GM21576 (cell line): ENCODE data around the gene SCYGR1.
"Not testable (repeated sequence)": the region's sequence is repeated elsewhere in the genome, so short reads cannot be mapped to it uniquely, and the experiment has no call there.

Source experiments
- ATAC-seq: cut with Tn5 transposase; IDR thresholded peaks from one replicate; pipeline ENCODE4 v1.9.1; 2021; ENCODE audit warnings: mild to moderate bottlenecking, moderate library complexity; ENCODE audit not compliant: unreplicated experiment

Gene SCYGR1

GRCh38 chr2:227404585-227405271 lies 17.0 kb upstream of the SCYGR1 start:
- ATAC-seq, result no peak

GRCh38 chr2:227402959-227403358 lies 15.2 kb upstream of the SCYGR1 start:
- ATAC-seq, result no peak

- ATAC-seq, result no peak
Measured at GRCh38 chr2:227402321-227402720, 14.6 kb upstream of the SCYGR1 start.

GRCh38 chr2:227401550-227401949 lies 13.8 kb upstream of the SCYGR1 start:
- ATAC-seq, result no peak

- no peak for ATAC-seq
Measured at GRCh38 chr2:227398684-227399670, 11.2 kb upstream of the SCYGR1 start.

- no peak for ATAC-seq
Measured at GRCh38 chr2:227397562-227397961, 9.8 kb upstream of the SCYGR1 start.

- ATAC-seq, result no peak
Measured at GRCh38 chr2:227395556-227395955, 7.8 kb upstream of the SCYGR1 start.

GRCh38 chr2:227394401-227394800 lies 6.7 kb upstream of the SCYGR1 start:
- ATAC-seq, result no peak

- ATAC-seq, result no peak
Measured at GRCh38 chr2:227390468-227391256, 2.9 kb upstream of the SCYGR1 start.

- ATAC-seq, result no peak
Measured at GRCh38 chr2:227389661-227390060, 1.9 kb upstream of the SCYGR1 start.

GRCh38 chr2:227389231-227389630 lies 1.5 kb upstream of the SCYGR1 start:
- ATAC-seq, result no peak

GRCh38 chr2:227388537-227389011 lies 825 bp upstream of the SCYGR1 start:
- ATAC-seq, result no peak

GRCh38 chr2:227386630-227387029 lies 1.1 kb downstream of the SCYGR1 start:
- no peak for ATAC-seq

- ATAC-seq, result no peak
Measured at GRCh38 chr2:227383686-227384085, 4.1 kb downstream of the SCYGR1 start.

GRCh38 chr2:227382241-227382835 lies 5.4 kb downstream of the SCYGR1 start:
- ATAC-seq, result not testable (repeated sequence)

- no peak for ATAC-seq
Measured at GRCh38 chr2:227379095-227379494, 8.7 kb downstream of the SCYGR1 start, which contains the start of gene TM4SF20. TSS of gene TM4SF20 (minus strand) at chr2:227379306. CDS start at chr2:227379268, 38 bp downstream.

GRCh38 chr2:227378371-227378782 lies 9.4 kb downstream of the SCYGR1 start:
- no peak for ATAC-seq

- no peak for ATAC-seq
Measured at GRCh38 chr2:227377467-227378351, 10.0 kb downstream of the SCYGR1 start.

- no peak for ATAC-seq
Measured at GRCh38 chr2:227376656-227377396, 10.9 kb downstream of the SCYGR1 start.
